Activated CD8-positive, alpha-beta memory T cell treated with anti-CD3 and anti-CD28 coated beads, Interleukin-2, amount 50 U/mL, for 1 hour (primary cell): ENCODE results near the gene DMRTB1.
"Not testable (repeated sequence)": the region's sequence is repeated elsewhere in the genome, so short reads cannot be mapped to it uniquely, and the experiment has no call there.

ENCODE experiments used
- DNase-seq: peaks from one replicate; pipeline ENCODE4 v3.0.0-alpha.2; 2020; ENCODE audit errors: extremely low read depth

Gene DMRTB1

DNA sequence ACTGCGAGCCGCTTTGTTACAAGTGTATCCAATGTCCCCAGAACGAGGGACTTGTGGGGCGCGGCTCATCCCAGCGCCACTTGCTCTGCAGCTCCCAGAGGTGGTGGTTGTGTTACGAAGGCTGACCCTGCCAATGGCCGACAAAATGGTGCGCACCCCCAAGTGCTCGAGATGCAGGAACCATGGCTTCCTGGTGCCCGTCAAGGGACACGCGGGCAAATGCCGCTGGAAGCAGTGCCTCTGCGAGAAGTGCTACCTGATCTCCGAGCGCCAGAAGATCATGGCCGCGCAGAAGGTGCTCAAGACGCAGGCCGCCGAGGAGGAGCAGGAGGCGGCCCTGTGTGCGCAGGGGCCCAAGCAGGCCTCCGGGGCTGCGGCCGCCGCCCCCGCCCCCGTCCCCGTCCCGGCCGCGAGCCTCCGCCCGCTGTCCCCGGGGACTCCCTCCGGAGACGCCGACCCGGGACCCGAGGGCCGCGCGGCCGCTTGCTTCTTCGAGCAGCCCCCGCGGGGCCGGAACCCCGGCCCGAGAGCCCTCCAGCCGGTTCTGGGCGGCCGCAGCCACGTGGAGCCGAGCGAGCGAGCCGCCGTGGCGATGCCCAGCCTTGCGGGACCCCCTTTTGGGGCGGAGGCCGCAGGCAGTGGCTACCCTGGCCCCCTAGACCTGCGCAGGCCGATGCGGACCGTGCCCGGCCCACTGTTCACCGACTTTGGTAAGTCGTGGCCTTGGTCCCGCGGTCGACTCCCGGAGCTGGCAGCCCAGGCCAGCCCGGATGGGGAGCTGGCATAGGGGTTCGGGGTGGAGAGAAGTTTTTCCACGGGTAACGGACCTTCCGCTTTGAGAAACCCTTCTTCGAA, at the start of gene DMRTB1:
DMRTB1 (plus strand) TSS at position 79 of the 855 bp plus-strand sequence; CDS start at position 134, 55 bp downstream.
- DNase-seq = no peak

DNA sequence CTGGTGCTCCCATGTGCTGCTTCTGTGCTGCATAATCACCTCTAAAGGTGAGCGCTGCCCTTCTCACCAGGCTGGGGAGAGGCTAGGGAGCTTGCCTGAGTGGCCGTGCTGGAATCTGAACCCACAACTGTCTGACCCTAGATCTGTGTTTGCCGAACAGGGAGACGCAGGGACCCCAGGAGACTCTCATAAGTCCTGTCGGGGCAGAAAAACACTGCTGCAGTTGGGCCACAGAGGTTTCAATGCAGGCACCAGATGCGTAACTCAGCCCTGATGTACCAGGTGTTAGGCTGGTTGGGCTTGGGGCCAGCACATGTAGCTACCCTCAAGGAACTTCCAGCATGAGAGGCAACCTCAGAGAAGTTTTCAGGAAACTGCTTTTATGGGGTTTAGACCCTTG, 49.5 kb upstream of the DMRTB1 start:
- no peak for DNase-seq

DNA sequence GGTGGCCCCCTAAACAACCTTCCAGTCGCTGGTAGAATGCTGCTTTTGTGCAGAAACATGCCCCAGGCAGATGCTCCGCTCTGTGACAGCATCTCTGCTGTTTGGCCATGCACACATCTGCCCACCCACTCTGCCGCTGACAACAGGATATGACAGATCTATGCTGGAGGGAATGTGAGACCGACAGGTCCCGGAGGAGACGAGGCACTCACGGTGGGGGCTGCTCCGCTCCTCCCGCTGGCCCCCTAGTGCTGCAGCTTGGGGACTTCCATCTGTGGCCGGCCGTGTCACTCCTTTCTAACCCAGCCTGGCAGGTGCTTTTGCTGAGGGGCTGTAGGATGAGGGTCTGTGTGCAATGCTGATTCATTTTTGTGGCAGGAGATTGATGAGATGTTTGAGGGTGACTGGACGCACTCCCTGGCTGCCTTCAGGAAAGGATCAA, 49.1 kb upstream of the DMRTB1 start:
- peak; percentile 11 for DNase-seq

DNA sequence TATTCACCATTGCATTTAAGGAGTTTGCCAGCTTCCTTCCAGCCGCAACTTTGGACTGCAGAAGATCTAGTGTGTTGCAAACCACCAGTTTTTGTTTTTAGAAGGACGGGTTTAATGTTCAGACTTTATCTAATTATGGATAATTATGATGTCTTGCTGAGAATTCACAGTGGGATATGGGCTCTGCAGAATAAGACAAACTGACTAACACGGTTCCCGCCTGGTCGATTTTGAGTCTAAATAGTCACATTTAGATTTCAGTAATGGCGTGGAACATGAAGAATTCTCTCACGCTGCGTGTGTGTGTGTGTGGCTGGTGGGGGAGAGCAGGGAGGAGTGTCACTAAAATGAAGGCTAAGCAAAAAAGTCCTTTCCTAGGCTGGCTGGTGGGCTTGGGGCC, 48.5 kb upstream of the DMRTB1 start:
- DNase-seq = no peak

DNA sequence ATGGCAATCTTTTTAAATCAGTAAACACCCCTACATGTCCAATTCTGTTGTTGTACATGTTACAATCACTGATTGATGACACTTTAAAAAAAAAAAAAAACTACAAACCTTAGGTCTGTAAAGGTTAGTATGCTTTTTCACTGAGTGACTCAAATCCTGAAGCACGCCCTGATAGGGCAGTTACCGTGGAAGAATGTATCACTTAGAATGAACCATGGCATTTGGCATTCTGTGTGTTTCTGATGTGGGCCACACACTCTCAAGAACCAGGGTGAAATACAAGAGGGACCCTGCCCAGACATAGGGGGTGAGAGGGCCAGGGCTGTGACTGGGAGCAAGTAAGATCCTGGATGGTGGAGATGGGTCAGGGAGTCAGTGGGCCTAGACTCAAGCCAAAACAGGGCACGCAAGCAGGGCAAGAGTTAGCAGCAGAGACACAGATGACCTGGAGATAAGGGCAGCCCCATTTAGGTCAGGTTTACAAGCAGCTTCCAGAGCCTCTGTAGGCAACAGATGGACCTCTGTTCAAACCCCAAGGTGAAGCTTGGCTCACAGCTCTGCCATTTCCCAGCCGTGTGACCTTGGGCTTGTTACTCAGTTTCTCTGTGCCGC, 47.6 kb upstream of the DMRTB1 start:
- DNase-seq = no peak

DNA sequence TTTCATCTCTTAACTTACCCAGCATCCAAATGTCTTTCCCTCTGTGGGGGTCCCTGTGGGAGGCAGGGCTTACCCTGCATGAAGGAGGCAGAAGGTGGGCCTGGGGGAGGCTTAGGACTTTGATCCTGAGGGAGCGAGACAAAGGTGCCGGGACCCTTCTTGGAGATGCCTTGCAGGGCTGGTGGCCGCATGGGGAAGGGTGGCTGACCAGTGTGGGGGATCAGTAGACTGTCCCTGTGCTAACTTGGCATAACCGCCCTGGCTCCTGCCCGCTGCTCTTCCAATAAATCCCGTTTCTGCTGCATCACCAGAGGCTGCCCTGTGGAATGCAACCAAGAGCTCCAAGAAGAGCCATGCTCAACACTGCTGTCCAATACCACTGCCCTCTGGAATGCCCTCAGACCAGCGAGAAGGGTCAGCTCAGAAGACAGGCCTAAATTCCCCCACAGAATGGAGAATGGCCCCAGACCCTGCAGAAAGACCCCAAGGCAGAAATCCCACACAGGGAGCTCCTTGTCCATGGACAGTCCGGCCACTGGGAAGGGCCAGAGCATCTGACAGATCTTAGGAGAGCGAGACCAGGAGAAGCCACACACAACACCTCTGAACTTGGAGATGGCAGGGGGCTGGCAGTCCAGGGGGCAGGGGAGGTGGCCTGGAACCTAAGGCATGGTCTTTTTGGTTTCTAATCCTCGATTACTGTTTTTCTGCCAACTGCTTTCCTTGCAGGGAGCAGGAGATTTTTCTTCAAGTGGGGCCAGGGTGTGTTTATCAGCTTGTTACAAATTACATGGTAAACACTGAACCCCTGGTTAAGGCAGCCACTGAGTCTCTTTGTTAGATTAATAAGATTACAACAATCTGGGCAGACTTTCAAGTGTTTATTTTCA, 46.7 kb upstream of the DMRTB1 start:
- DNase-seq = no peak

DNA sequence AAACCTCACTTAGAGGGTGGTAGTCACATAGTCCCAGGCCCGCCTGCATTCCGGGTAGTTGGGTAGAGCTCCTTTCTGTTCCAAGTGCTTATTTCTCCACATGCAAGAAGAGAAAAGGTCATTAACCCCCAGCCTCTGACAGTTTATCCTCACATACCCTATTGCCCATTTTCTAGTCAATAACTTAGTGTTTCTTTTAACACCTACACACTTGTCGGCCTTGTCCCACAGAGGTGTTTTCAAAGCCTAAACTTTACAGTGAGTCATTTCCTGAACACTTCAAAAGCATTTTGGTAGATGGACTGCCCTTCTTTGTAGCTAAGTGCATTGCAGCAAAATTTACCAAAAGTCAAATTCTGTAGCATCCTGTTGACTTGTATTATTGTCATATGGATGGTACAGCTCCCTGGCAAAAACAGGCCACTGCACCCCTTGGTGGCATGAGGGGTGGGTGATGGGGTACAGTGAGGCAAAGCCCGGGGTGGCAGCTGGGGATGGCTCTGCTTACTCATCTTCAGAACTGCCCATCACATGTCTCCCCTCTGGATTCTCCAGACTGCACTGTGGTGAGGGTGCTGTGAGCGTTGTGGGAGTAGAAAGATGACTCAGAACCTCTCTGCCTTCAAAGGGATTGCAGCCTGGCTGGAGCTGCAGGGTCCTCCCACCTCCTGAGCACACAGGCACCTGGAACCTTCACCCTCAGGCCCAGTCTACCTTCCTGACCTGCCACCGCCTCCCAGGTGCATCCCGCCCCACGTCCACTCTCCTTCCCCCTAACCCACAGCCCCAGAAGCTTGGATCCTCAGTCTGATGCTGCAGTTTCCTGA, 45.8 kb upstream of the DMRTB1 start:
- peak; percentile 14 for DNase-seq

DNA sequence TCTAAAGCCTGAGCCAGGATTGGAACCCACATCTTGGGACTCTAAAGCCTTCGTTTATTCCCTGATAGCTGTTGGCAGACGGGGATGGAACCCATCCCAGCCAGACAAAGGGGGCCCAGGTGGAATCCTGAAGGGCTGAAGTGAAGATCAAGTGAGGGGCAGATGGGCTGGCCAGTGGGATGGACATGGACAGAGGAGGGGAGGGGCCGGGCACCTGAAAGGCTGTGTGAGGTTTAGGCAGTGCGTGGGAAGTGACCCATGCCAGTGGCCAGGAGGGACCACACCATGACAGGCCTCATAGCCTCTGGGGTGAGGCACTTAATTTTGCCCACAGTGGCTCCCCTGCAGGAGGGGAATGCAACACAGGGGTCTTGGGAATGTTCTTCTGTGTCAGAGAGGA, 44.6 kb upstream of the DMRTB1 start:
- DNase-seq = no peak

DNA sequence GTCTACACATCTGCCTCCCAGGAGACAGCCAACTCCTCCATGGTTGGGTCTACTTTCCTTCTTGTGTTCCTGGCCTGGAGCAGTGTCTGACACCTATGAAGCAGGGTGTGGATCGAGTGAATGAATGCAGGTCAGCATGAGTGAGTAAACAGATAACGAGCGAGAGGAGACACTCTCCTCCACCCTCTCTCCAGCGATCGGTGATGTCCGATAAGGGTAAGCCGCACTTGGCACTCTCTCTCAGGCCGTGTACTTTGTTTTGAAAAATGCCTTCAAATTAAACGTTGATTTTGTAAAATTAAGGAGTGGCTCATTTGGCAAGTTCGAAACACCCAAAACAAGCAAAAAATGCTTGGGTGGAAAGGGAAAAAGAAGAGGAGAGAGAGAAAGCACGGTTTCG, 43.8 kb upstream of the DMRTB1 start:
- DNase-seq = no peak

DNA sequence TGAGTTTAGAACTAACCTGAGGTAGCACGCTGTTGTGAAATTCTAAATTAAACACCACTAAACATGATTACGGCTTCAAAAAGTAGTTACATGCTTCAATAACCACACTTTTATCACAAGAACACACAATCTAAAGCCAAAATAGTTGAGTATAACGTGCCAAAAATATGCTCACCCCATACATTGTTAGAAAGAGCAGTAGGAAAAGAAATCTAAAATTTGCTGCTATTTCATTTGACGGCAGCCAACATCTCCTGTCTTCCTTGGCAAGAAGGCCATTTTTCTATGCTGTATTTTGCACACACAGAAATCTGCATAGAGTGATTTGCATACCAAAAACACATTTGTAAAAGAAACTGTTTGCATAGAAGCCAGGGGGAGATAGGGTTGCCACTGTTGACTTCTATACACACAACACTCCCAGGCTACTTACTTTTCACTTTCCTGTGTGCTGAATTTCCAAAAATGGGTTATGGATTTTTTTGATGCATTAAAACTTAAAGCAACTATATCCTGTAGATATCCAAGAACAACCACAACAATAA, 42.9 kb upstream of the DMRTB1 start:
- no peak for DNase-seq

DNA sequence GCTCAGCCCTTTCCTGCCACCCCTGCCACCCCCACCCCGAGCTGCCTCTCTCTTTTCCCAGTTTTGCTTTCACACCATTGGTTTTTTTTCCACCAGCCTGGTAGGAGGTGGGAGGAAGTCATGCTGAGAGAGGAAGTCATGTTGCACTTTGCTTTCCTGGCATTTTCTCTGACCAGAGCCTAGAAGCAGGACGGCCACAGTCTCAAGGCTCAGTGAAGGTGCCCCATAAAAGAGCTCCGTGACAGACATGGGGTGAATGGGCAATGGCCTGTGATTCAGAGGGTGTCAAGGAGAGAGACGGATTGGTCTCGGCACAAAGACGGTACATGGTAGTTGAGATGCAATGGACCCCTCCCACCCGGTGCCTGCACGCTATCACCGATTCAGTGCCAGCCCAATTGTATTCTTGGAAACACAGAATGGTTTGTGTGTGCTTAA, 42.1 kb upstream of the DMRTB1 start:
- DNase-seq = no peak

DNA sequence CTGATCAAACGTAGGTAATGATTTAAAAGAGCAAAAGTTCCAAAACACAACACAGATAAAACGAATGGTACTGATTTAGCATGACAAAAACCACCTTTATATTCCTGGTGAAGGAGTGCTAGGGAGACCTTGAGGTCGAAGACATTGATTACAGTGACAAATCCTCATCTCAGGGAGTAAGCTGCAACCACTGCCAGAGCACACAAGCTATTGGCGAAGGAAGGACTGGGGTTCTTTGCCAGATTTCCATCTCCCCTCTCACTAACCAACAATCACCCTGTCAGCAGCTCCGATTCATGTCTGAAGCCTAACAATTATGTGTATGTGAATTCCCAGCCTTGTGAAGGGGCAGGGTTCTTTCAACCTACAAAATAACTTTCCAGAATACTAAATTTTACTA, 40.2 kb upstream of the DMRTB1 start:
- DNase-seq = no peak

DNA sequence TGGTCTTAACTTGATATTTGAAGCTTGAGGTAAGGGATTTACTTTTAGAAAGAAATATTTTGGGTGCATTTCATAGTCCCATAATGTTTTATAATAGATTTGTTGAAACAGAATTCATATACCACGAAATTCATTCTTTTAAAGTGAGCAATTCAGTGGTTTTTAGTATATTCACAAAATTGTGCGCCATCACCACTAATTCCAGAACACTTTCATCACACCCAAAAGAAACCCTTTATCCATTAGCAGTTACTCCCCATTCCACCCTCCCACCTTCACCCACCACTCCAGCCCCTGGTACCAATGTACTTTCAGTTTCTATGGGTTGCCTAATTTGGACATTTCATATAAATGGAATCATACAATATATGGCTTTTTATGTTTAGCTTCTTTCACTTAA, 38.9 kb upstream of the DMRTB1 start:
- no peak for DNase-seq

DNA sequence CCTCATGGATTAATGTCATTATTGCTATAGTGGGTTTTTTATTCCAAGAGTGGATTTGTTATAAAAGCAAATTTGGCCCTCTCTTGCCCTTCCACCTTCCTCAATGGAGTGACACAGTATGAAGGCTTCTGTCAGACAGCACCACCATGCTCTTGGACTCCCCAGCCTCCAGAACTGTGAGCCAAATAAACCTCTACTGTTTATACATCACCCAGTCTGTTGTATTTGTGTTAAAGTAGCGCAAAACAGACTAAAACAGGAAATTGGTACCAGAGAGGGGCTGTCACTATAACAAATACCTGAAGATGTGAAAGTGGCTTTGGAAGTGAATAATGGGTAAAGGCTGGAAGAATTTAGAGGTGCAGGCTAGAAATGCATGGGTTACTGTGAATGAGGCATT, 38.0 kb upstream of the DMRTB1 start:
- no peak for DNase-seq

DNA sequence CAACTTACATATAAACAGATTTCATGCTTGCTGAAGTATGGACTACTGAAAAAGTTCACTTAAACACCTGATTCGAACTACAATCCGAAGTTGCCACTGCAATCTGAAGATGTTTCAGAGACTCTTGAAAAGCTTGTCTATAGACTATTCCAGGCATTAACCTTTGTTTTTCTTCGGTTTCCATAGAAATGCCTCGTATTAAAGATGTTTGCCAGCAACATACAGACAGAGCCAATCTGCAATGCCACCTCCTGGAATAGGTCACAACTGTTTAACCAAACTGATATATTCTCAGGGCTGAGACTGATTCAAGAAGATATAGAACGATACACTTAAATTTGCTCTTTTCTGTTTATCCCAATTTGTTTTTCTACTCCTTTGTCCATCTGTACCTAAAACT, 28.9 kb upstream of the DMRTB1 start:
- no peak for DNase-seq

DNA sequence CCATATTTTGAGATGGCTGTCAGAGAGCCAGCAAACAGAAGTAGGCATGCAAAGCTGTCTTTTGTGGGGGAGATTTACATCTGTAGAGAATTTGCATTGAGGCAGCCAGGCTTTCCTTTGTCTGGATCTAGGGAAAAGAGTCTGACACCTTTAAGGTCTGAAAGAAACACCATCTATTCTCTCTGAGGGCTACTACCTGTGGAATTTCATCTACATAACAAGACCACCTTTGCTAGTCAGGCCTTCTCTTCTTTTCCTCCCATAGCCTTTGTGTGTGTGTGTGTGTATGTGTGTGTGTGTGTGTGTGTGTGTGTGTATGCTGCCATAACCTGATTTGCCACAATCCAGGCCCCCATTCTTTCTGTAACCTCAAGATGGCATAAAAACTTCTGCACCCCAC, 28.4 kb upstream of the DMRTB1 start:
- DNase-seq = no peak

DNA sequence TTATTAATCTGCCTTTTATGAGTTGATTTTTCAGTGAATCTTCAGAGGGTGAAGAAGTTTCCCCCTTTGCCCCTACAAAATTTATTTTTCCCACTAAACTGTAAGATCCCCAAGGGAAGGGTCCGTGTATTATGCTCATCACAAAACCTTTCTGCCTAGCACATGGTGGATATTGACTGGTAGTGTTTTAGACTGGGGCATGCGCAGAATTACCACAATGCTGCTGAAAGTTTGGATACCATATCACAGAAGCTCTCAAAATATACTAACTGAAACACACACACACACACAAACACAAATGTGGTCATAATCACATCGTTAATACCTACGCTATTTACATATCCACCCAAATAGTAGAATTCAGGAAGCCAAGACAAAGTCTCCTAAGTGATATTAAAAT, 28.0 kb upstream of the DMRTB1 start:
- DNase-seq = no peak

DNA sequence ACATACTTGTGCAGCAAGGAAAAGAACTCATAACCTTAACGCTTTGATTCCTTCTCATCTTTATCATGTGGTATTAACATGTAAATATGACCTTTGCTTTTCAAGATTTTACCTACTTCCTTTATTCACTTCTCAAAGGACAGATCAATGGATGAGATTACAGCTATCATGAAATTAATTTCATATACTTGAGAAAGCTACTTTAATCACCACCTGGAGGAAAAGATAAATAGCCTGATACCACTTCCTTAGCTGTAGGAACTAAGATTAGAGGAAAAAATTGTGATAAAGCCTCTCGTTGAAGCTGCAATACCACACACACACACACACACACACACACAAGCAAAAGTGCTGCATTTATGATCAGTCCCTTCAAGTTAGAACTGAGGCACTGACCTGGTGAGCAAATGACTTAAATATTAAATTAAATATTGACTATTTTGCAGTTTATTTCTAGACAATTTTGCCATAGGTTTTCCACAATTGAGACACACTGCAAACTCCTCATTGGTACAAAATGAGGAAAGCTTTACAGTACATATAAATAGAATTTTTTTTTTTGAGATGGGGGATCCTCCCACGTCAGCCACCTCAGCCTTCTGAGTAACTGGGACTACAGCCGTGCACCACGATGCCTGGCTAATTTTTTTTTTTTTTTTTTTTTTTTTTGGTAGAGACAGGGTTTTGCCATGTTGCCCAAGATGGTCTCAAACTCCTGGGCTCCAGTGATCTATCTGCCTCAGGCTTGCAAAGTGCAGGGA, 27.2 kb upstream of the DMRTB1 start:
- DNase-seq = no peak

DNA sequence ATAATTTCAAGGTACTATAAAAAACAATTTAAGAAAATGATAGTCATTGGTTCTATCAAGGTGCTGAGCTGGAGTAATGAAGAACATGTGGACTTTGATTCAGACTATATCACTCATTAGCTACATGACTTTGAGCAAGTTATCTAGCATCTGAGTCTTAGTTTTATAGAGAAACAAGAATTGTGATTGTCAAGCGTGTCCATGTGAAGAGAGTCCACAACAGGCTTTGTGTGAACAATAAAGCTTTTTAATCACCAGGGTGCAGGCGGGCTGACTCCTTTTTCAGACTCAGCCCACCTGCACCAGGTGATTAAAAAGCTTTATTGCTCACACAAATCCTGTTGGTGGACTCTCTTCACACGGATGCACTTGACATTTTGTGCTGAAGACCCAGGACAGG, 26.6 kb upstream of the DMRTB1 start:
- DNase-seq = no peak

DNA sequence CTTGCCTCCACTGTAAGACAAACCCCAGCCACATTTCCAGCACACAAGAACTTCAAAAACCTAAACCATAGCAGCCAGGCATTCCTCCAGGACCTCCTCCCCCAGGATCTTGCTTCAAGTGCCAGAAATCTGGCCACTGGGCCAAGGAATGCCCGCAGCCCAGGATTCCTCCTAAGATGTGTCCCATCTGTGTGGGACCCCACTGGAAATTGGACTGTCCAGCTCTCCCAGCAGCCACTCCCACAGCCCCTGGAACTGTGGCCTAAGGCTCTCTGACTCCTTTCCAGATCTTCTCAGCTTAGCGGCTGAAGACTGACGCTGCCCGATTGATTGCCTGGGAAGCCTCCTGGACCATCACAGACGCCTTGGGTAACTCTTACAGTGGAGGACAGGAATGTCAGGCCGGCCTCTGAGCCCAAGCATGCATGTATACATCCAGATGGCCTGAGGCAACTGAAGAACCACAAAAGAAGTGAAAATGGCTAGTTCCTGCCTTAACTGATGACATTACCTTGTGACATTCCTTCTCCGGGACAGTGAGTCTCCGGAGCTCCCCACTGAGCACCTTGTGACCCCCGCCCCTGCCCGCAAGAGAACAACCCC, 24.7 kb upstream of the DMRTB1 start:
- DNase-seq = not testable (repeated sequence)
